PC-9 (cell line): ENCODE data around the gene FBXL5. TPM values are rescaled to one million over a fixed set of nuclear protein-coding genes. Genes with fewer than 3 reads are reported as not detected.

Experiments used
- Bru-seq: library from RNA; stranded (reverse); fragments of 400-500 nt; gene quantifications from one replicate; lab custom pipeline; 2021; lab: Mats Ljungman, UMichigan
- BruChase-seq, 2 experiments: library from RNA; stranded (reverse); fragments of 400-500 nt; gene quantifications; one replicate each; lab custom pipeline; 2021; lab: Mats Ljungman, UMichigan
- BruUV-seq: library from RNA; stranded (reverse); fragments of 400-500 nt; replicated peaks from 2 replicates; lab custom pipeline; 2021; lab: Mats Ljungman, UMichigan
- CTCF ChIA-PET: fragments of 300-600 bp; sonication (Branson Sonifier 250); formaldehyde crosslinking; loops from one replicate; lab custom pipeline; 2022; ENCODE audit warnings: antibody characterized with exemption; lab: Charles Lee
- POLR2A ChIA-PET: fragments of 300-600 bp; sonication (Branson Sonifier 250); formaldehyde crosslinking; loops from one replicate; lab custom pipeline; 2022; ENCODE audit warnings: antibody characterized with exemption; ENCODE audit not compliant: unreplicated experiment; lab: Charles Lee
- DNase-seq, 2 experiments: peaks; one replicate each; pipeline versions ENCODE4 v3.0.0 to v3.0.0-alpha.2; 2015 to 2022; ENCODE audit warnings: mixed read lengths in 1 of 2
- H2AFZ ChIP-seq: fragments of 200-600 bp; sonication (generic); 2 replicates; pipeline ENCODE4 v1.8.1; 2017; ENCODE audit warnings: antibody characterized with exemption
- H3F3A ChIP-seq: fragments of 200-600 bp; sonication (generic); 2 replicates; pipeline ENCODE4 v1.8.1; 2017; ENCODE audit warnings: antibody characterized with exemption, mild to moderate bottlenecking, low read depth; ENCODE audit not compliant: insufficient read depth
- H3K27ac ChIP-seq: fragments of 200-600 bp; sonication (generic); 2 replicates; pipeline ENCODE4 v1.6.1; 2016; ENCODE audit warnings: mixed run types
- H3K27me3 ChIP-seq: fragments of 200-600 bp; sonication (generic); 2 replicates; pipeline ENCODE4 v1.6.1; 2016; ENCODE audit warnings: low read depth, mixed run types; ENCODE audit not compliant: insufficient read depth
- H3K36me3 ChIP-seq: fragments of 200-600 bp; sonication (generic); 2 replicates; pipeline ENCODE4 v1.6.1; 2016; ENCODE audit warnings: low read depth, mixed run types
- H3K4me1 ChIP-seq: fragments of 200-600 bp; sonication (generic); replicated peaks from 2 replicates; pipeline ENCODE4 v1.6.1; 2016; ENCODE audit warnings: mixed run types; ENCODE audit not compliant: insufficient read depth
- H3K4me2 ChIP-seq: fragments of 200-600 bp; sonication (generic); 2 replicates; pipeline ENCODE4 v1.6.1; 2017; ENCODE audit warnings: mixed run types
- H3K4me3 ChIP-seq: fragments of 200-600 bp; sonication (generic); 2 replicates; pipeline ENCODE4 v1.6.1; 2016; ENCODE audit warnings: mixed run types
- H3K79me2 ChIP-seq: fragments of 200-600 bp; sonication (generic); 2 replicates; pipeline ENCODE4 v1.6.1; 2017; ENCODE audit warnings: low read depth, mixed run types
- H3K9me2 ChIP-seq: fragments of 200-600 bp; sonication (generic); 2 replicates; pipeline ENCODE4 v1.8.1; 2017; ENCODE audit warnings: mild to moderate bottlenecking; ENCODE audit not compliant: insufficient read depth
- H3K9me3 ChIP-seq: fragments of 200-600 bp; sonication (generic); 2 replicates; pipeline ENCODE4 v1.8.1; 2016; ENCODE audit warnings: low read depth; ENCODE audit not compliant: insufficient read depth
- H4K20me1 ChIP-seq: fragments of 200-600 bp; sonication (generic); 2 replicates; pipeline ENCODE4 v1.8.1; 2017; ENCODE audit not compliant: insufficient read depth
- EZH2 ChIP-seq: fragments of 200-600 bp; sonication (generic); IDR thresholded peaks from 2 replicates; pipeline ENCODE4 v1.8.0; 2017; ENCODE audit warnings: antibody characterized with exemption, low read depth
- intact Hi-C: fragments of 100-400 bp; cut with micrococcal nuclease; formaldehyde crosslinking; loops from one replicate; pipeline ENCODE4 v1.10.0; 2022; ENCODE audit not compliant: unreplicated experiment
- long read RNA-seq: library from polyadenylated mRNA; stranded (forward); transcript quantifications from one replicate; pipeline ENCODE4 v2.0.0, GENCODE V29; 2022
- total RNA-seq: library from RNA; stranded (reverse); gene quantifications from 2 replicates; pipeline ENCODE4 v1.2.3, GENCODE V29; 2021
- TF ChIP-seq, protein P1 (sequence below): fragments of 200-600 bp; sonication (generic); conservative IDR thresholded peaks from 2 replicates; pipeline ENCODE4 v1.6.1; 2017; ENCODE audit warnings: mixed run types, antibody characterized with exemption, mild to moderate bottlenecking, moderate library complexity

Gene FBXL5, protein sequence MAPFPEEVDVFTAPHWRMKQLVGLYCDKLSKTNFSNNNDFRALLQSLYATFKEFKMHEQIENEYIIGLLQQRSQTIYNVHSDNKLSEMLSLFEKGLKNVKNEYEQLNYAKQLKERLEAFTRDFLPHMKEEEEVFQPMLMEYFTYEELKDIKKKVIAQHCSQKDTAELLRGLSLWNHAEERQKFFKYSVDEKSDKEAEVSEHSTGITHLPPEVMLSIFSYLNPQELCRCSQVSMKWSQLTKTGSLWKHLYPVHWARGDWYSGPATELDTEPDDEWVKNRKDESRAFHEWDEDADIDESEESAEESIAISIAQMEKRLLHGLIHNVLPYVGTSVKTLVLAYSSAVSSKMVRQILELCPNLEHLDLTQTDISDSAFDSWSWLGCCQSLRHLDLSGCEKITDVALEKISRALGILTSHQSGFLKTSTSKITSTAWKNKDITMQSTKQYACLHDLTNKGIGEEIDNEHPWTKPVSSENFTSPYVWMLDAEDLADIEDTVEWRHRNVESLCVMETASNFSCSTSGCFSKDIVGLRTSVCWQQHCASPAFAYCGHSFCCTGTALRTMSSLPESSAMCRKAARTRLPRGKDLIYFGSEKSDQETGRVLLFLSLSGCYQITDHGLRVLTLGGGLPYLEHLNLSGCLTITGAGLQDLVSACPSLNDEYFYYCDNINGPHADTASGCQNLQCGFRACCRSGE
- total RNA-seq (40.7 and 45.0 TPM in 2 replicates), Bru-seq, nascent RNA (percentile 91 among the genes with signal in this experiment), BruChase-seq, experiment 1, labeled RNA remaining after a 2-hour chase (percentile 91 among the genes with signal in this experiment), BruChase-seq, experiment 2, labeled RNA remaining after a 6-hour chase (percentile 85 among the genes with signal in this experiment)
- long read RNA-seq, transcript FBXL5-201 (11 exons, 3,385 nt), result major isoform, 36 of 153 reads
- long read RNA-seq, partial matches to known transcripts, result 44 of 153 reads
- long read RNA-seq, other reads (novel, unspliced or antisense), result 69 of 153 reads

DNA sequence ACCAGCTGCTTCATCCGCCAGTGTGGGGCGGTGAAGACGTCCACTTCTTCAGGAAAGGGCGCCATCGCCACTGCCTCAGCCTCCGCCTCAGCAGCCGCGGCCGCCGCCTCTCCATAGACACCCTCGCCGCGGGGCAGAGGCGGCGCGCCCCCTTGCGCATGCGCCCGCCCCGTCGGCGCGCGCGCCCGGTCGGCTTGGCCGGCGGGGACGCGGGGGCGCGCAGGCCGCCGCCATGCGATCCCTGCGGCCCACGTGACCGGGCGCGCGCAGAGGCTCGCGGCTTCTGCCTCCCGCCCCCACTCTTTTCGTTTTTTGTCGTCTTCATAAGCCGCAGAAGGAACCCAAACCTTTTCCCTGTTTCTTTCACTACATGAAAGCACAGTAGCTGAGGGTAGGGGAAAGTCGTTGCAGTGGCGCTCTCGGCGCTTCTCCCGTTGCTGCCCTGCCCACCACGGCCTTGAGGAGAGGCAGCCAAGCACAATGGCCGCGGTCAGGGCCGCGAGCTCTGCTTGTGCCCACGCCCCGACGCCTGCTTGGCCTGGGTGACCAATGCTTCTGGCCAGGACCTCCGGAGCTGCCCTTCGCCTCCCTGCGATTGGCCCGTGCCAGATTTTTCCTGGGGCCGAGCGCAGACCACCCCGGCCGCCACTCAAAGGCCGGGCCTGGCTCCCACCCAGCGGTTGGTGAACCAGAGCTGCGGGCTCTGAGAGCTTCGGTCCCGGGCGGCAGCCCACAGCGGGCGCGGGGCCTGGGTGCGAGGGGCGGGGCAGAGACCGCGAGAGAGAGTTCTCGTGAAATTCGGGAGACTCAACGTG is at the start of gene FBXL5:
Gene FBXL5 (minus strand): TSS at position 135 of the 815 bp plus-strand sequence. CDS start 70 bp downstream, at position 65.
- peak within 1 kb of the TSS; percentile 99 for H3K4me2 ChIP-seq
- no peaks in the 10 kb centered on the region for H4K20me1 ChIP-seq
- H3F3A ChIP-seq, result peaks cover 6% of the 10 kb centered on the region
- peak within 1 kb of the TSS; percentile 83 for H3K4me3 ChIP-seq
- intact Hi-C loops, result loop anchor here (1.0 to 10.0 kb wide), 4 partner anchors 26 to 651 kb away; partner anchors contain the start of genes CD38 and FAM200B
- ChIA-PET CTCF (no interaction called here), POLR2A (interaction anchor here (0.7 kb wide), 1 partner anchor 349 kb away, joined by 10 read pairs; no protein-coding TSS in a partner anchor)
- TSS peak; percentile 82 for BruUV-seq
- no peaks in the 10 kb centered on the region; the same call in 1 of the 2 replicates for H3K36me3 ChIP-seq
- H3K9me2 ChIP-seq, result no peaks in the 10 kb centered on the region
- no peaks in the 10 kb centered on the region for H3K9me3 ChIP-seq
- TF ChIP-seq, protein P1, sequence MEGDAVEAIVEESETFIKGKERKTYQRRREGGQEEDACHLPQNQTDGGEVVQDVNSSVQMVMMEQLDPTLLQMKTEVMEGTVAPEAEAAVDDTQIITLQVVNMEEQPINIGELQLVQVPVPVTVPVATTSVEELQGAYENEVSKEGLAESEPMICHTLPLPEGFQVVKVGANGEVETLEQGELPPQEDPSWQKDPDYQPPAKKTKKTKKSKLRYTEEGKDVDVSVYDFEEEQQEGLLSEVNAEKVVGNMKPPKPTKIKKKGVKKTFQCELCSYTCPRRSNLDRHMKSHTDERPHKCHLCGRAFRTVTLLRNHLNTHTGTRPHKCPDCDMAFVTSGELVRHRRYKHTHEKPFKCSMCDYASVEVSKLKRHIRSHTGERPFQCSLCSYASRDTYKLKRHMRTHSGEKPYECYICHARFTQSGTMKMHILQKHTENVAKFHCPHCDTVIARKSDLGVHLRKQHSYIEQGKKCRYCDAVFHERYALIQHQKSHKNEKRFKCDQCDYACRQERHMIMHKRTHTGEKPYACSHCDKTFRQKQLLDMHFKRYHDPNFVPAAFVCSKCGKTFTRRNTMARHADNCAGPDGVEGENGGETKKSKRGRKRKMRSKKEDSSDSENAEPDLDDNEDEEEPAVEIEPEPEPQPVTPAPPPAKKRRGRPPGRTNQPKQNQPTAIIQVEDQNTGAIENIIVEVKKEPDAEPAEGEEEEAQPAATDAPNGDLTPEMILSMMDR, result no peak
- no peak for TF ChIP-seq EZH2
- peaks cover 34% of the 10 kb centered on the region for H3K4me1 ChIP-seq
- H3K27ac ChIP-seq, result peak within 1 kb of the TSS; percentile 80
- DNase-seq, result peak; percentile 40 to 87
- no peaks in the 10 kb centered on the region for H3K27me3 ChIP-seq
- H2AFZ ChIP-seq, result peak within 1 kb of the TSS; percentile 92
- H3K79me2 ChIP-seq, result peaks cover 42% of the 10 kb centered on the region

DNA sequence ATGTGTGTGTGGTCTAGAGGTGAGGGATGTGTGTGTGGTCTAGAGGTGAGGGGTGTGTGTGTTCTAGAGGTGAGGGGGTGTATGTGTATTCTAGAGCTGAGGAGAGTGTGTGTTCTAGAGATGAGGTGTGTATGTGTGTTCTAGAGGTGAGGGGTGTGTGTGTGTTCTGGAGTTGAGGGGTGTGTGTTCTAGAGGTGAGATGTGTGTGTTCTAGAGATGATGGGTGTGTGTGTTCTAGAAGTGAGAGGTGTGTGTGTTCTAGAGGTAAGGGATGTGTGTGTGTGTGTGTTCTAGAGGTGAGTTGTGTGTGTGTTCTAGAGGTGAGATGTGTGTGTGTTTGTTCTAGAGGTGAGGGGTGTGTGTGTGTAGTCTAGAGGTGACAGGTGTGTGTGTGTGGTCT is 49.0 kb upstream of the FBXL5 start:
- TF ChIP-seq EZH2, result no peak
- TF ChIP-seq, protein P1, result no peak
- Histone ChIP-seq H3K79me2 (no peaks in the 10 kb centered on the region), H3F3A (no peaks in the 10 kb centered on the region), H3K9me2 (no peaks in the 10 kb centered on the region), H3K9me3 (no peaks in the 10 kb centered on the region), H3K36me3 (no peaks in the 10 kb centered on the region), H4K20me1 (no peaks in the 10 kb centered on the region), H3K4me3 (no peak overlapping the region), H3K27ac (no peak overlapping the region), H3K4me2 (no peak overlapping the region), H3K4me1 (no peaks in the 10 kb centered on the region), H3K27me3 (no peaks in the 10 kb centered on the region), H2AFZ (no peak overlapping the region)
- no TSS peak for BruUV-seq
- ChIA-PET POLR2A (no interaction called here), CTCF (no interaction called here)
- no peak for DNase-seq
- intact Hi-C loops, result no loop called here
